ENCODE data around the gene PTMA.
"Not testable (repeated sequence)": the region's sequence is repeated elsewhere in the genome, so short reads cannot be mapped to it uniquely, and the experiment has no call there.

The PTMA gene

GRCh38 chr2:231696004-231696367 lies 12.3 kb upstream of the PTMA start:
- no peak for DNase-seq (ENCODE audit: low read depth)

- no peak for DNase-seq (ENCODE audit: low read depth)
Measured at GRCh38 chr2:231699006-231699405, 9.3 kb upstream of the PTMA start.

- no peak for DNase-seq (ENCODE audit: low read depth)
Measured at GRCh38 chr2:231701456-231702373, 6.6 kb upstream of the PTMA start.

- DNase-seq (ENCODE audit: low read depth) = no peak
Measured at GRCh38 chr2:231704017-231704416, 4.3 kb upstream of the PTMA start.

- peak; percentile 91 for DNase-seq (ENCODE audit: low read depth)
Measured at GRCh38 chr2:231706731-231707624, 1.3 kb upstream of the PTMA start.

GRCh38 chr2:231707625-231707926 lies 749 bp upstream of the PTMA start:
- no peak for DNase-seq (ENCODE audit: low read depth)

- DNase-seq (ENCODE audit: low read depth) = peak; percentile 61
Measured at GRCh38 chr2:231708773-231709635, 679 bp downstream of the PTMA start.

GRCh38 chr2:231709636-231709980 lies 1.3 kb downstream of the PTMA start:
- DNase-seq (ENCODE audit: low read depth) = peak; percentile 34

GRCh38 chr2:231709981-231710798 lies 1.9 kb downstream of the PTMA start:
- peak; percentile 76 for DNase-seq (ENCODE audit: low read depth)

- DNase-seq (ENCODE audit: low read depth) = peak; percentile 9
Measured at GRCh38 chr2:231710799-231711676, 2.7 kb downstream of the PTMA start.

GRCh38 chr2:231711677-231712450 lies 3.5 kb downstream of the PTMA start:
- DNase-seq (ENCODE audit: low read depth) = no peak

GRCh38 chr2:231712451-231713021 lies 4.2 kb downstream of the PTMA start:
- peak; percentile 32 for DNase-seq (ENCODE audit: low read depth)

- DNase-seq (ENCODE audit: low read depth) = not testable (repeated sequence)
Measured at GRCh38 chr2:231713406-231713729, 5.0 kb downstream of the PTMA start.

GRCh38 chr2:231713730-231714638 lies 5.7 kb downstream of the PTMA start:
- peak; percentile 70 for DNase-seq (ENCODE audit: low read depth)

GRCh38 chr2:231714639-231715498 lies 6.5 kb downstream of the PTMA start:
- DNase-seq (ENCODE audit: low read depth) = peak; percentile 51

- no peak for DNase-seq (ENCODE audit: low read depth)
Measured at GRCh38 chr2:231715499-231715837, 7.1 kb downstream of the PTMA start.

GRCh38 chr2:231715988-231716616 lies 7.8 kb downstream of the PTMA start:
- DNase-seq (ENCODE audit: low read depth) = no peak
